WERI-Rb-1 (cell line): ENCODE data around the gene FAM83E.

Experiments used
- DNase-seq: peaks from one replicate; pipeline ENCODE4 v3.0.0-alpha.2; 2020
- H3K27ac ChIP-seq: fragments of 250-450 bp; sonication (Bioruptor Pico); 2 replicates; pipeline ENCODE4 v1.5.1; 2020; ENCODE audit warnings: mild to moderate bottlenecking, moderate library complexity
- H3K27me3 ChIP-seq: fragments of 250-450 bp; sonication (Bioruptor Pico); 2 replicates; pipeline ENCODE4 v1.5.1; 2021; ENCODE audit warnings: mild to moderate bottlenecking, low read depth, moderate library complexity; ENCODE audit not compliant: insufficient read depth, severe bottlenecking
- H3K36me3 ChIP-seq: fragments of 250-450 bp; sonication (Bioruptor Pico); 2 replicates; pipeline ENCODE4 v1.5.1; 2020; ENCODE audit warnings: mild to moderate bottlenecking, moderate library complexity
- H3K4me3 ChIP-seq: 2 replicates; pipeline ENCODE4 v1.5.1; 2011; ENCODE audit warnings: low read depth, mild to moderate bottlenecking, control low read depth, low read length
- H3K9me3 ChIP-seq: fragments of 250-450 bp; sonication (Bioruptor Pico); 2 replicates; pipeline ENCODE4 v1.5.1; 2021; ENCODE audit warnings: mild to moderate bottlenecking, moderate library complexity; ENCODE audit not compliant: severe bottlenecking
- CTCF ChIP-seq: IDR thresholded peaks from 2 replicates; pipeline ENCODE4 v1.5.1; 2011; ENCODE audit warnings: low read depth, mild to moderate bottlenecking, control low read depth, inconsistent platforms, low read length

The FAM83E gene

GRCh38 chr19:48596679-48597465 lies 18.0 kb downstream of the FAM83E start:
- DNase-seq: no peak
- Histone ChIP-seq H3K9me3 (no peaks in the 10 kb centered on the region), H3K36me3 (no peaks in the 10 kb centered on the region), H3K27ac (no peak overlapping the region), H3K4me3 (no peak overlapping the region), H3K27me3 (no peaks in the 10 kb centered on the region)
- no peak for TF ChIP-seq CTCF

- no peaks in the 10 kb centered on the region for H3K9me3 ChIP-seq
- no peak for DNase-seq
- H3K27ac ChIP-seq: no peak overlapping the region
- no peak overlapping the region for H3K4me3 ChIP-seq
- H3K27me3 ChIP-seq: no peaks in the 10 kb centered on the region
- no peaks in the 10 kb centered on the region for H3K36me3 ChIP-seq
- TF ChIP-seq CTCF: no peak
Observed at GRCh38 chr19:48596237-48596636, 18.6 kb downstream of the FAM83E start.

- TF ChIP-seq CTCF: no peak
- no peaks in the 10 kb centered on the region for H3K27me3 ChIP-seq
Observed at GRCh38 chr19:48595833-48596232, 19.0 kb downstream of the FAM83E start.

GRCh38 chr19:48595171-48595570 lies 19.7 kb downstream of the FAM83E start:
- no peak for DNase-seq

More at GRCh38 chr19:48595833-48596232, 19.0 kb downstream of the FAM83E start:
- Histone ChIP-seq H3K36me3 (no peaks in the 10 kb centered on the region), H3K9me3 (no peaks in the 10 kb centered on the region), H3K27ac (no peak overlapping the region), H3K4me3 (no peak overlapping the region)
- no peak for DNase-seq

GRCh38 chr19:48591021-48591420 lies 23.9 kb downstream of the FAM83E start:
- Histone ChIP-seq H3K36me3 (no peaks in the 10 kb centered on the region), H3K27ac (no peak overlapping the region), H3K9me3 (no peaks in the 10 kb centered on the region), H3K27me3 (no peaks in the 10 kb centered on the region), H3K4me3 (no peak overlapping the region)
- no peak for DNase-seq
- no peak for TF ChIP-seq CTCF

More at GRCh38 chr19:48595171-48595570, 19.7 kb downstream of the FAM83E start:
- Histone ChIP-seq H3K27ac (no peak overlapping the region), H3K27me3 (no peaks in the 10 kb centered on the region), H3K36me3 (no peaks in the 10 kb centered on the region), H3K9me3 (no peaks in the 10 kb centered on the region), H3K4me3 (no peak overlapping the region)
- no peak for TF ChIP-seq CTCF
